GM12801 (cell line): Measurements from ENCODE around the gene CHST10.

Source experiments
- CTCF ChIP-seq: IDR thresholded peaks from one replicate; pipeline ENCODE4 v1.5.1; 2011; ENCODE audit warnings: control low read depth; ENCODE audit not compliant: insufficient read length; ENCODE audit errors: extremely low read depth

CHST10 gene

DNA sequence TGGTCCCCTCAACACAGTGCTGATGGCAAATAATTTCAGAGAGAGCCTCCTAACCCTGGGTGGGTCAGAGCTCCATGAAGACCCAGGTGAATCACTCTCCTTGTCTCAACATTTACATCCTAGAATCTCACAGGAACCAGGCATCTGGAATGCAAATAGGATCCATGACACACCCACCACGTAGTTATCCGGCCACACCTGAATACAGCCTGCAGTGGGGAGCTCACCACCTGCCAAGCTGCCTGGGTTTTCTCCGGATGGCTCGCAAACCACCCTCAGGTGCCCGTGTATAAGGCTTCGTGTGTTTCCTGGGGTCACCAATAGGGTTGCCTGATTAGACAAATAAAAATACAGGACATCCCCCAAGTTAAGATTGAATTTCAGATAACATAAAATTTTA, 9.9 kb downstream of the CHST10 start:
- no peak for TF ChIP-seq CTCF

- TF ChIP-seq CTCF, result no peak
Measured at GRCh38 chr2:100407073-100407472, 10.4 kb downstream of the CHST10 start.

DNA sequence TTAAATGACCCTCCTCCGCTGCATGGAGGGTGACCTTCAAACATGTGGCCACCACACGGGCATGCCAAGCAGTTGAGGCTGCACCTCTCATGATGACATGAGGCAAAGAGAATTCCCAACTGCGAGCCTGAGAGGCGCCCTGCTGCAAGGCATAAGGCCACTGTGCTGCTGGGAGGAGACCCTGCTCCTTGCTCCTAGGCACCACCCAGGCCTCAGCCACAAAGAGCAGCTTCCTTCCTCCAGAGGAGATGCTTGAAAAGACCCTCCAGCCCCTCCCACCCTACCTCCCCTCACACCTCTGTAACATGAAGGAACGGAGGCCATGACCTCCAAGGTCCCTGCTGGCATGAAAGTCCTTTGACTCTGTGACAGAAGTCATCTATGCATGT, 11.4 kb downstream of the CHST10 start:
- no peak for TF ChIP-seq CTCF

DNA sequence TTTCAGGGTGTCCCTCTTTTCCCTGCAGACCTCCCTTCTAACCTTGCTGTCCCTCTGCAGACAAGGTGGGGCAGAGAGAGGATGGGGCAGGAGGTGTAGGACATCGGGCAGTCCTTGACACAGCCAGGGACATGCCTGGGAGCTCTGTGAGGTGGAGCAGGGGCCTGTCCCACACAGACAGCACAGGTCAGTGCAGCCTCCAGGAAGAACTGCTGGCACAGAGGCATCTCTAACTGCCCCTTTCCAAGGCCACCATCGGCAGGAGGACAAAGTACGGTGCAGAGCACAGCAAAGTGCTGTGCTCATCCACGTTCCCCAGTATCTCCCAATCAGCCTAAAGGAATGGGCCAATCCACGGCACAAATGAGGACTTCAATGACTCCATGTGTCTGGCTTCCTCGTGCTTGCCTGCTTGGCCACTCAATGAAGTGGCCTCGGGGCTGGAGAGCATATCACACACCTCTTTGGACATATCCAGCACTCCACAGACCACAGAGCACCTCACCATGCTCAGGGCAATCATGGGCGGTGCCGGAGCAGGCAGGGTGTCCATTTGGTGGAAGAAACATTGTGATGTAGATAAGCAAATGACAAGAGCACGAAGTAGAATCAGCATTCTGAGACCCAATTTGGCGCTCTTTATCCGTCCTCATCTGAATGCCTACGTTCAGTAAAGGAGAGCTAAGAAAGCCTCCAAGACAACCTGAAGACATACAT, 11.9 kb downstream of the CHST10 start:
- no peak for TF ChIP-seq CTCF

DNA sequence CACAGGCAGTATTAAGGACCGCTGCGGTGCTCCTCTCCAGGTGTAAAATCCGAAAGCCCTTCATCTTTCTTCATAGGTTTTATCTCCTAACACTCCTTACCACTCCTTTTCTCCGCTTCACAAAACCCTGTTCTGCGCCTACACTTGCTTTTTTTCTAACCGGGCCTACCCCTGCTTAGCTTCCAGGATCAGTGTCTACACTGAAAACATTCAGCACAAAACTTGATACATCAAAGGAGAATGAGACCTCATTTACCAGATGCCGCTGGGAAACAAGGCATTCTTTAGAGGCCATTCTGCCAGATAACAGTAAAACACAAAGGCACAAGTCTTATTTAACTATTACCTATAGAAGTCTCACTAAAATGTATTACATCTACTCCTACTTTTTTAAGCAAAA, 13.1 kb downstream of the CHST10 start:
- TF ChIP-seq CTCF, result no peak

- no peak for TF ChIP-seq CTCF
Measured at GRCh38 chr2:100403722-100404121, 13.7 kb downstream of the CHST10 start.

DNA sequence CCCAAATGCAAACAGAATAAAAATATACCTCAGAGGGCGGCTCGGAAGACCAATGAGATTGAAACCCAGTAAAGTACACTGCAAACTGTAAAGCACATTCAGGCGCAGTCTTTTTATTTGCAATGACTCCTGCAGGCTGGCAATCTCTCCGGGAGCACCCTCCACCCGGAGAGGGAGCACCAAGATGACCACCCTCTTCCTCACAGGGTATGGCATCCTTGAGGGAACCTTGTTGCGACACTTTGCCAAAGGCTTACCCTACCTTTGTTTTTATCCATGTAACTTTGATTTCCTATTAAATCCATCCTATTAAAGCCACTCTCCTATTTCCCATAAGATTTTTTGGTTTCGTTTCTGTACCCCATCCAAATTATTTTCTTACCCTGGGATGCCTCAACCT, 16.2 kb downstream of the CHST10 start:
- no peak for TF ChIP-seq CTCF
